PC-9 (cell line): ENCODE results near the gene MGAT4A.

ENCODE experiments used
- EZH2 ChIP-seq: fragments of 200-600 bp; sonication (generic); IDR thresholded peaks from 2 replicates; pipeline ENCODE4 v1.8.0; 2017; ENCODE audit warnings: antibody characterized with exemption, low read depth
- TF ChIP-seq, protein P1 (sequence below): fragments of 200-600 bp; sonication (generic); conservative IDR thresholded peaks from 2 replicates; pipeline ENCODE4 v1.6.1; 2017; ENCODE audit warnings: mixed run types, antibody characterized with exemption, mild to moderate bottlenecking, moderate library complexity

DNA sequence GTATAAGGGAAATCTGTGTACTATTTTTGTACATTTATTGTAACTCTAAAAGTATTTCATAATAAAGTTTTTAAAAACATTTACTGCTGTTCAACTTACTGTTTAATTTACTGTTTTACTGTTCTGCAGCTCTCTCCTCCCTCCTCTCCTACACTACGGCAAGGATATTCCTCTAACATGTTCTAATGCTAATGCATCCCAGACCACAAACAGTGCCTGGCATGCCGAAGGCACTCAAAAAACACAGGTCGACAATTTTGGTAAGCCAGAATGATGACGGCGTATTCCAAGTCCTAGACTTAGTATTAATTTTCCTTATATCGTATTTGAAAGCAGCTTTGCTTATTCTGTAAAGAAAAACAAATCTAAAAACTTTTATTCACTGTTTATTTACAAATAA is 13.3 kb downstream of the MGAT4A start:
- TF ChIP-seq, protein P1, sequence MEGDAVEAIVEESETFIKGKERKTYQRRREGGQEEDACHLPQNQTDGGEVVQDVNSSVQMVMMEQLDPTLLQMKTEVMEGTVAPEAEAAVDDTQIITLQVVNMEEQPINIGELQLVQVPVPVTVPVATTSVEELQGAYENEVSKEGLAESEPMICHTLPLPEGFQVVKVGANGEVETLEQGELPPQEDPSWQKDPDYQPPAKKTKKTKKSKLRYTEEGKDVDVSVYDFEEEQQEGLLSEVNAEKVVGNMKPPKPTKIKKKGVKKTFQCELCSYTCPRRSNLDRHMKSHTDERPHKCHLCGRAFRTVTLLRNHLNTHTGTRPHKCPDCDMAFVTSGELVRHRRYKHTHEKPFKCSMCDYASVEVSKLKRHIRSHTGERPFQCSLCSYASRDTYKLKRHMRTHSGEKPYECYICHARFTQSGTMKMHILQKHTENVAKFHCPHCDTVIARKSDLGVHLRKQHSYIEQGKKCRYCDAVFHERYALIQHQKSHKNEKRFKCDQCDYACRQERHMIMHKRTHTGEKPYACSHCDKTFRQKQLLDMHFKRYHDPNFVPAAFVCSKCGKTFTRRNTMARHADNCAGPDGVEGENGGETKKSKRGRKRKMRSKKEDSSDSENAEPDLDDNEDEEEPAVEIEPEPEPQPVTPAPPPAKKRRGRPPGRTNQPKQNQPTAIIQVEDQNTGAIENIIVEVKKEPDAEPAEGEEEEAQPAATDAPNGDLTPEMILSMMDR: no peak
- TF ChIP-seq EZH2: no peak
